SK-N-SH (cell line): Measurements from ENCODE around the gene PFKFB3. TPM values are rescaled to one million over a fixed set of nuclear protein-coding genes. Genes with fewer than 3 reads are reported as not detected.

ENCODE experiments used
- CTCF ChIA-PET: fragments of 300-600, 350-600 bp; formaldehyde crosslinking; extraction: SDS; loops from one replicate; lab custom pipeline; 2021; lab: Yijun Ruan, JAX
- POLR2A ChIA-PET: fragments of 350-600 bp; sonication (Branson Sonifier 250); formaldehyde crosslinking; extraction: SDS; loops from one replicate; lab custom pipeline; 2020; ENCODE audit warnings: antibody characterized with exemption, inconsistent platforms; lab: Yijun Ruan, JAX
- DNase-seq: peaks from one replicate; pipeline ENCODE4 v3.0.0; 2012
- H2AFZ ChIP-seq: fragments of 200-600 bp; sonication (generic); 2 replicates; pipeline ENCODE4 v1.8.1; 2016; ENCODE audit warnings: antibody characterized with exemption, mild to moderate bottlenecking, low read depth
- H3F3A ChIP-seq: fragments of 200-600 bp; sonication (generic); replicated peaks from 2 replicates; pipeline ENCODE3; 2016; ENCODE audit warnings: antibody characterized with exemption, mild to moderate bottlenecking; ENCODE audit not compliant: insufficient read depth
- H3K27ac ChIP-seq, 2 experiments: fragments of 200-500 bp in 1 of 2; fragments of 200-600 bp in 1 of 2; sonication (Bioruptor generic) in 1 of 2; sonication (generic), shearing (Covaris generic) in 1 of 2; 2 replicates each; pipeline versions ENCODE4 v1.5.1 to v1.6.1; 2014 to 2016; ENCODE audit warnings: low read depth in 2 of 2, inconsistent platforms in 1 of 2, low read length in 1 of 2, mild to moderate bottlenecking in 1 of 2, mixed read lengths in 1 of 2
- H3K27me3 ChIP-seq: fragments of 200-600 bp; sonication (generic), shearing (Covaris generic); 2 replicates; pipeline ENCODE4 v1.6.1; 2016; ENCODE audit warnings: mixed run types; ENCODE audit not compliant: insufficient read depth
- H3K36me3 ChIP-seq, 2 experiments: fragments of 200-500 bp in 1 of 2; fragments of 200-600 bp in 1 of 2; sonication (Bioruptor generic) in 1 of 2; sonication (generic) in 1 of 2; replicated peaks in 1 of 2; 2 replicates each; pipeline versions ENCODE3 to v1.5.1; 2014 to 2016; ENCODE audit warnings: low read length in 1 of 2, mild to moderate bottlenecking in 1 of 2; ENCODE audit not compliant: insufficient read depth in 2 of 2, control insufficient read depth in 1 of 2
- H3K4me1 ChIP-seq, 2 experiments: fragments of 200-500 bp in 1 of 2; fragments of 200-600 bp in 1 of 2; sonication (Bioruptor generic) in 1 of 2; sonication (generic), shearing (Covaris generic) in 1 of 2; 2 replicates each; pipeline versions ENCODE4 v1.5.1 to v1.6.1; 2014 to 2016; ENCODE audit warnings: low read depth in 1 of 2, low read length in 1 of 2, mixed run types in 1 of 2; ENCODE audit not compliant: insufficient read depth in 2 of 2, control insufficient read depth in 1 of 2
- H3K4me2 ChIP-seq: fragments of 200-600 bp; sonication (generic), shearing (Covaris generic); 2 replicates; pipeline ENCODE4 v1.6.1; 2017; ENCODE audit warnings: mixed run types
- H3K4me3 ChIP-seq, 2 experiments: fragments of 200-500 bp in 1 of 2; fragments of 200-600 bp in 1 of 2; sonication (Bioruptor generic) in 1 of 2; sonication (generic), shearing (Covaris generic) in 1 of 2; 2 replicates each; pipeline versions ENCODE4 v1.5.1 to v1.8.1; 2014 to 2016; ENCODE audit warnings: low read depth in 2 of 2, inconsistent platforms in 1 of 2, low read length in 1 of 2, mild to moderate bottlenecking in 1 of 2, mixed read lengths in 1 of 2, moderate library complexity in 1 of 2
- H3K79me2 ChIP-seq: fragments of 200-600 bp; sonication (generic); 2 replicates; pipeline ENCODE4 v1.8.1; 2017; ENCODE audit warnings: mild to moderate bottlenecking; ENCODE audit not compliant: insufficient read depth
- H3K9ac ChIP-seq: fragments of 200-600 bp; sonication (generic); 2 replicates; pipeline ENCODE4 v1.6.1; 2017; ENCODE audit warnings: mixed run types
- H3K9me2 ChIP-seq: fragments of 200-600 bp; sonication (generic); 2 replicates; pipeline ENCODE4 v1.6.1; 2017; ENCODE audit warnings: mixed run types
- H3K9me3 ChIP-seq: fragments of 200-600 bp; sonication (generic); 2 replicates; pipeline ENCODE4 v1.6.1; 2017; ENCODE audit warnings: mixed run types, mild to moderate bottlenecking, moderate library complexity
- H4K20me1 ChIP-seq: fragments of 200-600 bp; sonication (generic); 2 replicates; pipeline ENCODE4 v1.6.1; 2017; ENCODE audit warnings: mild to moderate bottlenecking, mixed run types; ENCODE audit not compliant: insufficient read depth
- EZH2phosphoT487 ChIP-seq: fragments of 200-600 bp; sonication (generic); IDR thresholded peaks from 2 replicates; pipeline ENCODE4 v1.6.1; 2017; ENCODE audit warnings: low read depth, mixed run types, mild to moderate bottlenecking, antibody characterized with exemption, moderate library complexity, borderline replicate concordance
- MEF2A ChIP-seq: IDR thresholded peaks from 2 replicates; pipeline ENCODE4 v1.4.0; 2012; ENCODE audit warnings: low read depth, borderline replicate concordance
- MXI1 ChIP-seq: IDR thresholded peaks from 2 replicates; pipeline ENCODE4 v1.6.1; 2012; ENCODE audit warnings: mild to moderate bottlenecking, low read depth, low read length, improper control_type of control experiment
- NFIC ChIP-seq: IDR thresholded peaks from 2 replicates; pipeline ENCODE4 v1.4.0; 2012; ENCODE audit warnings: borderline replicate concordance
- WGBS: methylation state at CpG from one replicate; pipeline ENCODE4 v1.1.6; 2017; ENCODE audit warnings: low lambda C conversion rate; 5-methylcytosine and 5-hydroxymethylcytosine counted together
- polyA plus RNA-seq, 3 experiments: library from polyadenylated mRNA; depleted of rRNA; stranded (reverse); fragments of >200 nt; gene quantifications; 2 replicates each; pipeline ENCODE4 v1.2.3, GENCODE V29; 2012
- TF ChIP-seq, protein P1 (sequence below): IDR thresholded peaks from 2 replicates; pipeline ENCODE4; 2012
- TF ChIP-seq, protein P2 (sequence below): fragments of 200-600 bp; sonication (generic); IDR thresholded peaks from 2 replicates; pipeline ENCODE4 v1.6.1; 2017; ENCODE audit warnings: antibody characterized with exemption, mild to moderate bottlenecking, moderate library complexity
- TF ChIP-seq, protein P3 (sequence below): IDR thresholded peaks from 2 replicates; pipeline ENCODE4 v1.6.1; 2012; ENCODE audit warnings: mild to moderate bottlenecking, low read depth, low read length, moderate library complexity
- TF ChIP-seq, protein P4 (sequence below): IDR thresholded peaks from 2 replicates; pipeline ENCODE4 v1.4.0; 2012; ENCODE audit warnings: low read depth

Gene PFKFB3
- polyA plus RNA-seq, 1 of the 3 experiments (the other 2 are of a cell fraction), result 59.7 TPM

DNA sequence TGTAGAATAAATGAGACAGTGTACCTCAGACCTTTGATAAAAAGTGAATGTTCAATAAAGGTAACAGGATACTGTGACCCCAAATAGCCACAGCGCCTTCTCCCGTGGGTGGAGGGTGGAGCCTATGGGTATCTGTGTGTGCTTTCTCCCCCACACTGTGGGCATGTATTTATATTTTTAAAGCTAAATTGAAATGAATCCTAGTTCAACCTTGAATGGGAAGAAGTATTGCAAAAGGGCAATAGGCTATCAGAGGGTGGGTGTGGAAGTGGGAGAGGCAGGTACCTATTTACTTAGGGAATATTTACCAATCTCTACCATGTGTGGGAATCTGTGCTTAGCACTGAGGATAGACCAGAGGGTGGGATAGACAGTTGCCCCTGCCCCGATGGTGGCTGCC is 68.9 kb downstream of the PFKFB3 start (continued):
- TF ChIP-seq, protein P1, sequence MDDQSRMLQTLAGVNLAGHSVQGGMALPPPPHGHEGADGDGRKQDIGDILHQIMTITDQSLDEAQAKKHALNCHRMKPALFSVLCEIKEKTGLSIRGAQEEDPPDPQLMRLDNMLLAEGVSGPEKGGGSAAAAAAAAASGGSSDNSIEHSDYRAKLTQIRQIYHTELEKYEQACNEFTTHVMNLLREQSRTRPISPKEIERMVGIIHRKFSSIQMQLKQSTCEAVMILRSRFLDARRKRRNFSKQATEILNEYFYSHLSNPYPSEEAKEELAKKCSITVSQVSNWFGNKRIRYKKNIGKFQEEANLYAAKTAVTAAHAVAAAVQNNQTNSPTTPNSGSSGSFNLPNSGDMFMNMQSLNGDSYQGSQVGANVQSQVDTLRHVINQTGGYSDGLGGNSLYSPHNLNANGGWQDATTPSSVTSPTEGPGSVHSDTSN, result no peak
- TF ChIP-seq MXI1, result no peak

DNA sequence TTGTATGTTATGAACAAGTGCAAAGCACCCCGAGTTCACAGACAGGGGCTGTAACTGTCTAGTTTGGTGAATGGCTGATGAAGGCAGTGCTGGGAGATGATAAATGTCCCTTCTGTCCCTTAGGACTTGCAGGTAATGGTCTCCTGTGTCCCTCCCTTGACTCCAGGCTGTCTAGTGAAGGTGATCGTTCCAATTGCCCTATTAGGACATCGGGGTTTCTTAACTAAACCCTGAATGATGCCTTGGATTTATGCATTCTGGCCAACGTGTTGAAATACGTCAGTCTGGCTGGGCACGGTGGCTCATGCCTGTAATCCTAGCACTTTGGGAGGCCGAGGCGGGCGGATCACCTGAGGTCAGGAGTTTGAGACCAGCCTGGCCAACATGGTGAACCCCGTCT is 69.4 kb downstream of the PFKFB3 start:
- Histone ChIP-seq H3K79me2 (no peaks in the 10 kb centered on the region), H3K9ac (no peak overlapping the region), H4K20me1 (no peaks in the 10 kb centered on the region), H2AFZ (no peak overlapping the region), H3K9me3 (no peaks in the 10 kb centered on the region), H3K9me2 (no peaks in the 10 kb centered on the region), H3F3A (peaks cover 17% of the 10 kb centered on the region), H3K27ac (no peak overlapping the region), H3K4me3 (no peak overlapping the region), H3K27me3 (no peaks in the 10 kb centered on the region), H3K4me2 (no peak overlapping the region), H3K36me3 (no peaks in the 10 kb centered on the region), H3K4me1 (peaks cover 0 to 13% of the 10 kb centered on the region in 2 experiments; a peak in 2 of 4 replicates)
- POLR2A ChIA-PET, result no interaction called here
- TF ChIP-seq NFIC (no peak), MEF2A (no peak), EZH2phosphoT487 (no peak)
- TF ChIP-seq, protein P2, sequence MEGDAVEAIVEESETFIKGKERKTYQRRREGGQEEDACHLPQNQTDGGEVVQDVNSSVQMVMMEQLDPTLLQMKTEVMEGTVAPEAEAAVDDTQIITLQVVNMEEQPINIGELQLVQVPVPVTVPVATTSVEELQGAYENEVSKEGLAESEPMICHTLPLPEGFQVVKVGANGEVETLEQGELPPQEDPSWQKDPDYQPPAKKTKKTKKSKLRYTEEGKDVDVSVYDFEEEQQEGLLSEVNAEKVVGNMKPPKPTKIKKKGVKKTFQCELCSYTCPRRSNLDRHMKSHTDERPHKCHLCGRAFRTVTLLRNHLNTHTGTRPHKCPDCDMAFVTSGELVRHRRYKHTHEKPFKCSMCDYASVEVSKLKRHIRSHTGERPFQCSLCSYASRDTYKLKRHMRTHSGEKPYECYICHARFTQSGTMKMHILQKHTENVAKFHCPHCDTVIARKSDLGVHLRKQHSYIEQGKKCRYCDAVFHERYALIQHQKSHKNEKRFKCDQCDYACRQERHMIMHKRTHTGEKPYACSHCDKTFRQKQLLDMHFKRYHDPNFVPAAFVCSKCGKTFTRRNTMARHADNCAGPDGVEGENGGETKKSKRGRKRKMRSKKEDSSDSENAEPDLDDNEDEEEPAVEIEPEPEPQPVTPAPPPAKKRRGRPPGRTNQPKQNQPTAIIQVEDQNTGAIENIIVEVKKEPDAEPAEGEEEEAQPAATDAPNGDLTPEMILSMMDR, result no peak
- TF ChIP-seq, protein P3, sequence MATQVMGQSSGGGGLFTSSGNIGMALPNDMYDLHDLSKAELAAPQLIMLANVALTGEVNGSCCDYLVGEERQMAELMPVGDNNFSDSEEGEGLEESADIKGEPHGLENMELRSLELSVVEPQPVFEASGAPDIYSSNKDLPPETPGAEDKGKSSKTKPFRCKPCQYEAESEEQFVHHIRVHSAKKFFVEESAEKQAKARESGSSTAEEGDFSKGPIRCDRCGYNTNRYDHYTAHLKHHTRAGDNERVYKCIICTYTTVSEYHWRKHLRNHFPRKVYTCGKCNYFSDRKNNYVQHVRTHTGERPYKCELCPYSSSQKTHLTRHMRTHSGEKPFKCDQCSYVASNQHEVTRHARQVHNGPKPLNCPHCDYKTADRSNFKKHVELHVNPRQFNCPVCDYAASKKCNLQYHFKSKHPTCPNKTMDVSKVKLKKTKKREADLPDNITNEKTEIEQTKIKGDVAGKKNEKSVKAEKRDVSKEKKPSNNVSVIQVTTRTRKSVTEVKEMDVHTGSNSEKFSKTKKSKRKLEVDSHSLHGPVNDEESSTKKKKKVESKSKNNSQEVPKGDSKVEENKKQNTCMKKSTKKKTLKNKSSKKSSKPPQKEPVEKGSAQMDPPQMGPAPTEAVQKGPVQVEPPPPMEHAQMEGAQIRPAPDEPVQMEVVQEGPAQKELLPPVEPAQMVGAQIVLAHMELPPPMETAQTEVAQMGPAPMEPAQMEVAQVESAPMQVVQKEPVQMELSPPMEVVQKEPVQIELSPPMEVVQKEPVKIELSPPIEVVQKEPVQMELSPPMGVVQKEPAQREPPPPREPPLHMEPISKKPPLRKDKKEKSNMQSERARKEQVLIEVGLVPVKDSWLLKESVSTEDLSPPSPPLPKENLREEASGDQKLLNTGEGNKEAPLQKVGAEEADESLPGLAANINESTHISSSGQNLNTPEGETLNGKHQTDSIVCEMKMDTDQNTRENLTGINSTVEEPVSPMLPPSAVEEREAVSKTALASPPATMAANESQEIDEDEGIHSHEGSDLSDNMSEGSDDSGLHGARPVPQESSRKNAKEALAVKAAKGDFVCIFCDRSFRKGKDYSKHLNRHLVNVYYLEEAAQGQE, result no peak
- TF ChIP-seq, protein P4, sequence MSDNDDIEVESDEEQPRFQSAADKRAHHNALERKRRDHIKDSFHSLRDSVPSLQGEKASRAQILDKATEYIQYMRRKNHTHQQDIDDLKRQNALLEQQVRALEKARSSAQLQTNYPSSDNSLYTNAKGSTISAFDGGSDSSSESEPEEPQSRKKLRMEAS, result no peak
- CTCF ChIA-PET, result no interaction called here
- DNase-seq, result no peak
- WGBS, result 88% methylated on average over 6 of the region's 10 CpGs
